HG02938 (cell line): Measurements from ENCODE around the gene MELTF.

Experiments
- ATAC-seq: cut with Tn5 transposase; IDR thresholded peaks from one replicate; pipeline ENCODE4 v1.9.1; 2021; ENCODE audit warnings: mild to moderate bottlenecking, moderate library complexity; ENCODE audit not compliant: unreplicated experiment

The MELTF gene

GRCh38 chr3:197027151-197027895, 2.3 kb downstream of the MELTF start:
- ATAC-seq: no peak

- ATAC-seq: no peak
These were observed 3.1 kb downstream of the MELTF start for GRCh38 chr3:197026481-197026866.

DNA sequence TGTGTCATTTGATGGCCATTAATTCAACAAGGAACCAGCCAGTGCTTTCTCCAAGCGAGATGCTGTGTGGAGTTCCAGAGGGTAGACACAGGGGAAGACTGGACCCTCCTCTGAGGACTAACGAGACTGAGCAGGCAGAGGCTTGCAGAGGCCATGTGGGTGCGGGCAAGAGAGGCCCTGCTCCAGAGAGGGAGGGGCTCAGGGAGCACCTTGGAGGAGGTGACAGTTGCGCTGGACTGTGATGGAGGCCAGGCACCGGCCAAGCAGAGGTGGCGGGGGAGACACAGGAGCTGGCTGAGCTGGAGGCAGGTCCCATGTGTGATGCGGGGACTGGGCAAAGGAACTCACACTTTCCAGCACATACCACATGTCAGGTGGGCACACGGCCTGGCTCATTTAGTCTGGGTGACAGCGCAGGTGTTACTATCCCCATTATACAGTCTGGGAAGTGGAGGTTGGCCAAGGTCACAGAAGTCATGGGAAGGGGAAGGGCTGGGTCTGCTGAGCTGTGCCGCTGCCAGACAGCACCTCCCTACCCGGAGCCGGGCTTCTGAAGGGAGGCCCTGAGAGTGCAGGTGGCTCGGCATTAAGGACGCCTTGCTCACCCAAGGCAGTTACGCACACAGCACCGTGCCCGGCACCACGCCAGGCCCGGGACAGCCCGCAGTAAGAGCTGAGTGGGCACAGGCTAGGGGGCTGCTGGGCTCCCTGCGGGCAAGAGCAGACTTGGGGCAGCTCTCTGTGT, 3.7 kb downstream of the MELTF start:
- no peak for ATAC-seq

- no peak for ATAC-seq
These were observed 4.5 kb downstream of the MELTF start for GRCh38 chr3:197024881-197025735.

DNA sequence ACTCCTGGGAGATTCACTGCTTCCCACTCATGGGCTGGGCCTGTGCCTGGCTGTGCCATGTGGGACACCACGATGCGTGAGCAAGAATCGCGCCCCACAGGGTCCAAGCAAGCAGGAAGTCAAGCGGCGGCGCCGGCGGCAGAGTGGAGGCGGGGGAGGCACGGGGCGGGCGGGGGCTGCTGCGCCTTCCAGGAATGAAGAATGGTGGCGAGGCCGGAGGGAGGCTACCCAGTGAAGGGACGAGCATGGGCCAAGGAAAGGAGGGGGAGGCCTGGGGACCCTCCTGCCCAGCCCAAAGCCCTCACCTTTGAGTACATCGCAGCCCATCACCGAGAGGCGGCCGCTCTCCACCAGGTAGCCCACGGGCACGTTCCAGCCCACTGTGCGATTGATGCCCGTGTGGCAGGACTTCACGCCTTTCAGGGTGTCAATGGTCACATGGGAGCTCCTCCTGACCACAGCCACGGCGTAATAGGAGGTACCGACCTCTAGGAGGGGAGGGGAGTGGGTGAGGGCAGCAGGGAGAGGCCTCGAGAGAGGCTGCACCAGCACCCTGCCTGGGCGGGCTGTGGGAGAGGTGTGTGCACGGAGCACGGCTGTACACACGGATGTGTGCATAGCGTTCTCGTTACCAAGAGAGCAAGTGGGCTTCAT, 5.5 kb downstream of the MELTF start:
- ATAC-seq: no peak

- ATAC-seq: peak; percentile 62
These were observed 6.2 kb downstream of the MELTF start for GRCh38 chr3:197023241-197023997.

DNA sequence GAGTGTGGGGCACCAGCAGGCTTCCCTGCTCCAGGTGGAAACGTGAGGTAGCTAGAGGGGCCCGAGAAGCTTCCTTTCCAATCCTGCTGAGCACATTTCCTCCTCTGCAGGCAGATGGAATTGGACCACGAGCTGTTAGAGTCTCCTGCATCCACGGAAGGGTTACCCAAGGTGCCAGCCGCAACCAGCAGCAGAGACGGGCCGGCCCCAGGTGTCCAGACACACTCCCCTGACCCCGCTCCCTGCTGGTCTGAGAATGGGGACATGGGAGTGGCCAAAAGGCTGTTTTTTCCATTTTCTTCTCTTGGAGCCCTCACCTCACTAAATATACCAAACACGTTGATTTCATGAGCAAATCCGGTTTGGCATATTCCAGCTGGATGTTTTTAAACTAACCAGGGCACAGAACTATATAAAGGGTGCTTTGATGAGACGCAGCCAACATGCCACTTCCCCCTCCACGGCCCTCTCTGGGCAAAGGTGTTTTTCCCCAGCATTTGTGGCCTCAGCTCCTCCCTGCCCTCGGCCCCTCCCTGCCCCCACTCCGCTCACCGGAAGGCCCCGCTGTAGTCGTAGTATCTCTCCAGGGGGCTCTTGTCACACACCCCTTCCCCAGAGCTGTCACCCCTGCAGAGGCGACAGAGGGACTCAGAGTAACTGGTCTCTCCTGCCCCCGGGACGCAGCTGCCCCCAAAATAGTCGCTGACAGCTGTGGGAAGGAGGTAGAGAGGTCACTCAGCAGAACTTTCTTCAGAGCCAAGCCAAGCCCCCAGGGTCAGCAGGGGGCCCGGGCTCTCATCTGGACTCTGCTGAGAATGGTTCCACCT, 7.0 kb downstream of the MELTF start:
- no peak for ATAC-seq

- ATAC-seq: no peak
These were observed 7.8 kb downstream of the MELTF start for GRCh38 chr3:197021729-197022404.

- ATAC-seq: no peak
These were observed 8.4 kb downstream of the MELTF start for GRCh38 chr3:197021231-197021630.

GRCh38 chr3:197019535-197019934, 10.1 kb downstream of the MELTF start:
- ATAC-seq: no peak

DNA sequence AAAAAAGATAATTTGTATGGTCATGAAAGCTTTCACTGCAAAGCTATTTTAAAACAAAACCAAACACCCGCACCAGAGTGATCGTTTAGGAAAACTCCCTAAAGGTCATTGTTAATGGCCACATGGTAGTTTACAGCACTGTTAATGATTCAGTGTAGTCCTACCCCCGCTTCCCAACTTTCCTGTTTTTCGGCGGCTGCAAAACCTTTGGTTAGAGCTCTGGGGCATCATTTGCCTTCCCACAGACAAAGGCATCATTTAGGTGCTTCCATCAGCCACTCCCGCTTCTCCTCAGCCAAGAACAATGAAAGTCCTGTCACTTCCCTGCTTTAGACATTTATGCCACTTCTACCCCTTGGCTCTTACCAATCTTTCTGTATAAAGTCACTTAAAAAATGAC, 10.6 kb downstream of the MELTF start:
- no peak for ATAC-seq

DNA sequence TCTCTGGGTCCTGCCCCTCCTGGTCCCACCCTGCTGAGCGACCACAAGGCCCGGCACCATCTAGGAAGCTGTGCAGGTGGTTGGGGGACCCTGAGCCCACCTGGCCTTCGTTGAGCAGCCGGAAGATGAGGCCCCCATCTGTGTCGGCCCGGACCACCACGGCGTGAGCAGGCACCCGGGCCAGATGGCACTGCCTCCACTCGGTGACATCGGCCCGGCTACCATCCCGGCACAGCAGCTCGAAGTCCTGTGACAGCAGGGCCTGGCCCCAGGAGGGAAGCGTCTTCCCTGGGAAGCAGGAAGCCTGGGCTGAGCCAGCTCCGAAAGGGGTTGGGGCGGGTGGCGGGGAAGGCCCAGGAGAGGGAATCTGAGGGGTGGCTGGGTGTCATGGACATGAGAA, 12.6 kb downstream of the MELTF start:
- ATAC-seq: no peak

DNA sequence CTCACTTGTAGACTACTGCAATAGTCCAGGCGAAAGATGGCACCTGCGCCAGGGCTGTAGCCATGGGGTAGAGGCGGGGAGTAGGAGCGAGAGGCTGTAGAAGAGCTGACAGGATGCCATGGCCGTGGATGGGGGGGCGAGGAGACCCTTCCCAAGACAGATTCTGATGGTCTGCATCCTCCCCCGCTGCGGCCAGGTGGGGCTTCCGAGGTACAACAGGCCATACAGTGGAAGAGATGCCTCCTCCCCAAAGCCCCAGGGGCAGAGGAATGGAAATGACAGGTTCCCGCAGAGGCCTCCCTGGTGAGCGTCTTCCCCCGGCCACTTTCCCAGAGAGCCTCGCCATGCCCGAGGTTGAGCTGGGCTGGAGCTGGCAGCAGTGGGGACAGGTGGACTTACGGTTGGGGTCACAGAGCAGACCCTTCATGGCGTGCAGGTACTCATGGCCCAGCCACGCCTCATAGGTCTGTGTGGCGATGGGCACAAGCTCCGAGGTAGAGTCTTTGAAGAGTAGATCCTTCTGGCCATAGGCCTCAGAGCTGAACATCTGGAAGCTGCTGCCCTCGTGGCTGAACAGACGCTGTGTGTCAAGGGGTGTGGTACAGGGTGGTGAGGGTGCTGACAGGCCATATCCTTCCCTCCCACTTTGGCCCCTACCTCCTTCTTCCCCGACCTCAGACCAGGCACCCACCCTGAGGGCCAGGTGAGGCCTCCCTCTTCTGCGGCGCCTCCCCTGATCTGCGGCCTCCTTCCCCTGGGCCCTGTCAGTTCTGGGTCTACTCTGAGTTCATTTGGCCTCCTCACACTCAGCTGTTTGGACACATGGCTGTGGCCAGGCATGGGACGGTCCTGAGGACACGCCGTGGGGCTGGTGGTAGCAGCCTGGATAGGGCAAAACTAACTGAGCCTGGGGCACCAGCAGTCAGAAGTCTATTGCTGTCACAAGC, 13.6 kb downstream of the MELTF start:
- no peak for ATAC-seq

DNA sequence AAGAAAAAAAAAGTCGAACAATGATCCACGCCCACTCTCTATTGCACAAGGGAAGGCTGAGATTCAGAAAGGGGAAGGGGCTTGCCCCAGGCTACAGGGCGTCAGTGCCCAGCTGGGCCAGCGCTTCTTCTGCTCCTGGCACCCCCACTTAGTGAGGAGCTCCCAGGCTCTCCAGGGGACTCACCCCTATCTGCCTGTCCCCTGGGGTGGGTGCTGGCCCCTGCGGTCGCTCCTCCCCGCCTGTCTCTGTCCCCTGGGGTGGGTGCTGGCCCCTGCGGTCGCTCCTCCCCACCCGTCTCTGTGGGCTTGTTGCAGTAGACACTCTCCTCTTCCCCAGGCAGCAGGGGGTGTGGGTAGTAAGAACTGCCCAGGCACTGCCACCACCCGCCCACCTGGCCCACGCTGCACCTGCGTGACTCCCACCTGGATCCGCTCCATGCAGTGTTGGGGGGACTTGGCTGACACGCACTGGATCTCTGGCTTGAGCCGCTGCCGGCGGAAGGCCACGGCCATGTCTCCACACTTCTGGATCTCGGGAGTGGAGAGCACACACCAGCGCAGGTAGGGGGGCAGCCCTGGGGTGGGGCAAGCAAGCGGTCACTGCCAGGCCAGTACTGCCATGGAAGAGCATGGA, 14.6 kb downstream of the MELTF start:
- no peak for ATAC-seq

DNA sequence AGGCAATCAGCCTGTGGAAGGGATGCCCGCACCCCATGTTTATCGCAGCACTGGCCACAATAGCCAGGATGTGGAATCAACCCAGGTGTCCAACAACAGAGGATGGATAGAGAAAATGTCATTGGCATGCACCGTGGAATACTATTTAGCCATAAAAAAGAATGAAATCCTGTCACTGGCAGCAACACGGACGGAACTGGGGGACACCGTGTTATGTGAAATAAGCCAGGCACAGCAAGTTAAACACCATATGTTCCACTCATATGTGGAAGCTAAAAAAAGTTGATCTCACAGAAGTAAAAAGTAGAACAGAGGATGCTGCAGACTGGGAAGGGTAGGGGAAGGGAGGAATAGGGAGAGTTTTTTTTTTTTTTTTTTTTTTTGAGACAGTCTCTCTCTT, 15.6 kb downstream of the MELTF start:
- ATAC-seq: no peak

DNA sequence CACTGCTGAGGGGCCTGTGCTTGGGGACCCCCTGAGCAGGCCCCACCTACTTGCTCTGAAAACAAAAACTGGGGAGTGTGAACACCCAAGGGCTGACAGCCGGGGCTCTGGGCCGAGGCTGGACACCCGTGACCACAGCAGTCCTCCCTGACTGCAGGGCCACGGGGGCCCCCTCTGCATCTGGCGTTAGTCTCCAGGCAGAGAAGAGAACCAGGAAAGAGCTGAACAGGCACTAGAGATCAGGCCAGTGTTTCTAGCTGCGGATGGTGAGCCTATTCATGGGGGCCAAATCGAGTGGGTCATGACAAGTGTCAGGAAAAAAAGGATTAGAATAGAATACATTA, 17.1 kb downstream of the MELTF start:
- ATAC-seq: no peak

DNA sequence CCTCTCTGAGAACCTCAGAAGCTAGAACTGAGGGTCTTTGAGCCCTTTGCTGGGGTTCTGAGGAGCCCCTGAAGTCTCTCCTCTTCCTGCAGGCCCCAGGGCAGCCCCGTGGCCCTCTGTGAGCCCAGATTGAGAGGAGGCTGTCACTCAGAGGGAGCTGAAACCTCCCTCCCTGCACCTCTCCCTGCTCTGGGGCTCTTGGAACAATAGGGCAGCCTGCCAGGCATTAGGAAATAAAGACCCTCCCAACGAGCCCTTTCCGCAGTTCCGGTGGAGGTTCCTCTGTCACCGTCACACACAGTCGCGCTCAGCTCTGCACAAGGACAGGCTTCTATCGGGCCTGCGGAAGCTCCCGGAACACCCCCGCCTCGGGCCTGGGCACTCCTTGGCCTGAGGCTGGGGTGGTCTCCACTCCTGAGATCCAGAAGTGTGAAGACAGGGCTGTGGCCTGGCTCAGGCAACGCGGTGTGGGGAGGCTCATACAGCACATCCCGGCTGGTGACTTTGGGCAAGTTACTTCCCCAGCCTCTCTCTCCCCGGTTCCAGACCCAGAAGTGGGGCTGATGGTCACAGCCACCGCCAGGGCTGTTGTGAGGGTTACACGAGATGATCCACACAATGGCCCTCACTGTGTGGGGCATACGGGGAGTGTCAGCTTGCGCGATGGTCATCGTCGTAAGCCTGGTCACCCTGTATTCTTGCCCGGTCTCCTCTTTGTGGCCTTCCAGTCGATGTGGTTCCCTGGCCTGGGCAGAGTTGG, 17.7 kb downstream of the MELTF start:
- ATAC-seq: no peak
